IPS-18a (cell line): ENCODE results near the gene FLT1.

ENCODE experiments used
- H3K27ac ChIP-seq: one replicate; pipeline ENCODE4 v1.5.1; 2013; ENCODE audit warnings: low read length
- H3K27me3 ChIP-seq: one replicate; pipeline ENCODE4 v1.6.1; 2013; ENCODE audit warnings: mild to moderate bottlenecking, low read length; ENCODE audit not compliant: control insufficient read depth, insufficient read depth
- H3K36me3 ChIP-seq: one replicate; pipeline ENCODE4 v1.6.1; 2013; ENCODE audit warnings: low read depth, low read length; ENCODE audit not compliant: control insufficient read depth
- H3K4me1 ChIP-seq: one replicate; pipeline ENCODE4 v1.6.1; 2013; ENCODE audit warnings: low read depth, low read length; ENCODE audit not compliant: control insufficient read depth
- H3K4me3 ChIP-seq: one replicate; pipeline ENCODE4 v1.5.1; 2013; ENCODE audit warnings: low read length
- H3K9ac ChIP-seq: one replicate; pipeline ENCODE4 v1.6.1; 2013; ENCODE audit warnings: mild to moderate bottlenecking, low read length, moderate library complexity
- H3K9me3 ChIP-seq: one replicate; pipeline ENCODE4 v1.6.1; 2013; ENCODE audit warnings: low read depth, low read length; ENCODE audit not compliant: control insufficient read depth

The FLT1 gene

DNA sequence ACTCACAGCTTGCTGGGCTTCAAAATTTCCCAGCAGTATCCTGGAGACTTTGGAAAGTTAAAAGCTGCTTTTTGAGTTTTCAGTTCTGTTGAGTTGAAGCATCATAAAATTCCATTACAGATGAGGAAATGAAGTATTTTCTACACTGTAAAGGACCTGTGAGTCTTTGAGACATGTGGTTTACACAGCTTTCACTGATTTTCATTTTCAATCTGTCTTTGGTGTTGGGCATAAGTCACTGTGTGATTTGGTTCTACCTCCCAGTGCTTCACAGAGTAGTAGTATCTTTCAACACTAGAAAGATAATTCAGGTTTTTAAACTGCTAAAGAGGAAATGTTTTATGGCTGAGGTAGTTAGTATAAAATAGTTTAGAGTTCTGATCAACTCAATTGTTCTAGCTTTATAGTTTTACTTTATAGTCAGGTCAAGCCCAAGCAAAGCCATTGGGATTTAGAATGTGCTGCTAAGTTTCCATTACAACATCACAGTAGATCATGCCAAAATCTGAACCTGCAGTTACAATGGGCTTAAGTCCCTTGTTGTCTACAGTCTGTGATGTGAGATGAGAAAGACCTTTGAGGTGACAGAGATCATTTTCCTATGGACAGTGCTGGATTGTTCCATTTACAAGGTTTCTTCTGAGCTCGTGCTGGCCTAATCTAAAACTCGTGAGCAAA lies 161.6 kb downstream of the FLT1 start:
- Histone ChIP-seq H3K36me3 (peaks cover 33% of the 10 kb centered on the region), H3K4me3 (no peak overlapping the region), H3K27ac (no peak overlapping the region), H3K9me3 (no peaks in the 10 kb centered on the region), H3K27me3 (no peaks in the 10 kb centered on the region), H3K9ac (no peak overlapping the region), H3K4me1 (no peaks in the 10 kb centered on the region)

DNA sequence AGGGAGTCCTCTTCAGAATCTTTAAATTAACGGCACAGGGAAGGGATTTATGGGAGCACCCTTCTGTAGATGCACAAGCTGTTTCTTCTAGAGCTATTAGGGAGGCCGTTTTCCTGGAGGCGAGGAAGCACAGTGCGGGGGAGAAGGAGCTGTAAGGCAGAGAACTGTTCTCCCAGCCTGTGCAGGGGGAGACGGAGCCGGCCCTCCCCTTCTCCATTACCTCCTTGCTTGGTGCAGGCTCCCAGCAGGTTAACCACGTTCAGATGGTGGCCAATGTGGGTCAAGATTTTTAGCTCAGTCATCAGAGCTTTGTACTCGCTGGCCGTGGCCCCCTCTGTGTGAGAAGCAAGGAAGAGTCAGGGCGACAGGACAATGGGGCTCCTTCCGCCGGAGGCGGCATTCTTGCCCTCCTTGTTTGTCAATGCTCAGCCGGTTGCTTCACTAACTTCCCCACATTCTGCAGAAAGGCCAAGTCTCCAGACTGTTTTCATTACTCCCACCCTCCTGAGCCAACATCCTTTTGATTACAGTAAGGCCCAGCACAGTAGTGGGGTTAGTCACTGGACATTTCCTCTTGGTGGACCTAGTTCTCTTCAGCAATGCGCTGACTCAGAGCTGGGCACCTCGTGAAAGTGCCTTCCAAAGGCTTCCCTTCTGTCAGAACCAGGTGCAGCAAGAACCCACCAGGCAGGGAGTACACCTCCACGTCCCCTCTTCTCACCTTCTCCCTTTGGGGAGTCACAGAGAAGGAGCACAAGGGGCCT lies 165.4 kb downstream of the FLT1 start:
- no peaks in the 10 kb centered on the region for H3K4me1 ChIP-seq
- no peak overlapping the region for H3K27ac ChIP-seq
- H3K27me3 ChIP-seq: no peaks in the 10 kb centered on the region
- H3K36me3 ChIP-seq: peaks cover 26% of the 10 kb centered on the region
- no peak overlapping the region for H3K4me3 ChIP-seq
- no peak overlapping the region for H3K9ac ChIP-seq
- H3K9me3 ChIP-seq: no peaks in the 10 kb centered on the region

DNA sequence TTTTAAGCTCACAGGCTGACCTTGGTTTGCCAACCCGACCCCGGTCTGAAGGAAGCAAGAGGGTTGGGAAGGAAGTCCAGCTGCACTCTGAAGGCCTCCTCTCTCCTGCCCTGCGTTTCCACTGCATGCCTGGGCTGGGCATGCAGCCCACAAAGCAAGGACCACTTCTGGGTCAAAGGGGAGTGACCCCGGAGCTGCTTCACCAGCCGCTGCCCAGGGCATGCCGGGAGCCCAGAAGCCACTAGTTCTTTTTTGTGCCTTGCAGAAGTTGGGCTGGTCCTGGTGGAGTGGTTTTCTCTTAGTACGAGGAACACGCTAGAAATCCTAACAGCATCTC lies 166.7 kb downstream of the FLT1 start:
- Histone ChIP-seq H3K36me3 (peaks cover 14% of the 10 kb centered on the region), H3K4me3 (no peak overlapping the region), H3K27ac (no peak overlapping the region), H3K9ac (no peak overlapping the region), H3K27me3 (no peaks in the 10 kb centered on the region), H3K4me1 (no peaks in the 10 kb centered on the region), H3K9me3 (no peaks in the 10 kb centered on the region)

DNA sequence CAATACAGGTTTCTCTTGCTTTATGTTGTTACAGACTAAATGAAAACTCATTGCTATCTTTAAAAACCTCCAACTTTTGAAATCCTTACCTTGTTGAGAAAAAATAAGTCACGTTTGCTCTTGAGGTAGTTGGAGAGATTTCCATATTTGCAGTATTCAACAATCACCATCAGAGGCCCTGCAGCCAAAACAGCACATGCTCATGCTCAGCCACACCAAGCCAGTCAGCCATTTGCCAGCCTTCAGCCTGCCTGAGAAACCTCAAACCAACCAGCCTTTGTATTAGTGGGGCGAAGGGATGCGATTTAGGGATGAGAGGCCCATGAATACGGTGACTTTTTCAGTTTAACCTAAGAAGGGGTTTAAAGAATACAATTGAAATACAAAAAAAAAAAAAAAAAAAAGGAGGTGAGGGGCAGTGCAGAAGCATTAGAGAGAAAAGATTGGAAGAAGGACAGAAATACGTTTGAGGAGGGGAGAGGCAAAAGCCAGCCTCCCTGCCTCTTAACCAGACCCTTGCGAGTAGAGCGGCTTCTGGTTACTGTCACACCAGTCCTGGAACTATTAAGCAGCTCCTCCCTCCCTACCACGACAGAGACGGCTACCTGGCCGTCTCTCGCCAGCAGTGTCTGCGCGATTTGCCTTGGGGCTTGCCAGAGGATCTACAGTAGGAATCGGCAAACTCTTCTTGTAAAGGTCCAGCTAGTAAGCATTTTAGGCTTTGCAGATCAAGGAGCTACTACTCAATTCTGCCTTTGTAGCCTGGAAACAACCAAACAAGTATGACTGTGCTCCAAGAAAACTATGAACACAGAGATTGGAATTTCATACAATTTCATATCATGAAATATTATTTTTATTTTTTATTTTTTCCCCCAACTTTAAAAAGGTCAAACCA lies 167.3 kb downstream of the FLT1 start:
- no peaks in the 10 kb centered on the region for H3K9me3 ChIP-seq
- H3K27me3 ChIP-seq: no peaks in the 10 kb centered on the region
- H3K4me3 ChIP-seq: no peak overlapping the region
- no peaks in the 10 kb centered on the region for H3K4me1 ChIP-seq
- no peak overlapping the region for H3K9ac ChIP-seq
- H3K36me3 ChIP-seq: peaks cover 8% of the 10 kb centered on the region
- no peak overlapping the region for H3K27ac ChIP-seq

DNA sequence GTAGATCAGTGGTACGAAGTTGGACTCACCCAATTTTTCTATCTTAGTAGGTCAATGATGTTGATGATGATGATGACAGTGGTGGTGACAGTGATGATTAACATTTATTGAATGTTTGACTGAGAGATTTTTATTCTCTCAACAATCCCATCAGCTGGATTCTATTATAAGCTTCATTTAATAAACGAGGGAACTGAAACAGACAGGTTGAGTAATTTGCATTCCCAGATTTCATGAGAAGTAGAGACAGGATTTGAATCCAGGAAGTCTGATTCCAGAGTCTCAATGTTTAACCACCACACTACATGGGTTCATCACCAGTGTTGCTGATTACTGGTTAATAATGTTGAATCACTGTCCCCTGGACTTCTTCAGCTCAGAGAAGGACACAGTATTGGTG lies 168.9 kb downstream of the FLT1 start:
- Histone ChIP-seq H3K27me3 (no peaks in the 10 kb centered on the region), H3K27ac (no peak overlapping the region), H3K9me3 (no peaks in the 10 kb centered on the region), H3K9ac (no peak overlapping the region), H3K4me3 (no peak overlapping the region), H3K4me1 (no peaks in the 10 kb centered on the region), H3K36me3 (peaks cover 6% of the 10 kb centered on the region)

DNA sequence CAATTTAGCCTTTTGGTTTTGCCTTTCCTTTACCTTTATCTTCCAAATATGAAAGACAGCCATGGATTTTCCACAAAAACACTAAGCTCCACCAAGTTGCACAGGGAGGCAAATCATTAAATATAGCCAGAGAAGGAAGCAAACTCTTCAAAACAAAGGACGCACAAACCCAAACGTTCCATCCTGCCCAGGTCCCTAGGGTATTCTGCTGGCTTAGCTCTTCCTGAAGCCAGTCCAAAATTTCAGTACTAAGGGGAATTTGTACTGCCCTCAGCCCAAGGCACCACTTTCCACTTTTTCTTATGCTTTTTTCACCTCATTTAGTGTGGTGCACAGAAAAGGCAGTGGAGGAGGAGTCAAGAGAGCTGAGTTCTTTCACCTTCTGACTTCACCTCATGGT lies 169.9 kb downstream of the FLT1 start:
- Histone ChIP-seq H3K4me1 (no peaks in the 10 kb centered on the region), H3K4me3 (no peak overlapping the region), H3K9ac (no peak overlapping the region), H3K9me3 (no peaks in the 10 kb centered on the region), H3K36me3 (peaks cover 10% of the 10 kb centered on the region), H3K27ac (no peak overlapping the region), H3K27me3 (no peaks in the 10 kb centered on the region)

DNA sequence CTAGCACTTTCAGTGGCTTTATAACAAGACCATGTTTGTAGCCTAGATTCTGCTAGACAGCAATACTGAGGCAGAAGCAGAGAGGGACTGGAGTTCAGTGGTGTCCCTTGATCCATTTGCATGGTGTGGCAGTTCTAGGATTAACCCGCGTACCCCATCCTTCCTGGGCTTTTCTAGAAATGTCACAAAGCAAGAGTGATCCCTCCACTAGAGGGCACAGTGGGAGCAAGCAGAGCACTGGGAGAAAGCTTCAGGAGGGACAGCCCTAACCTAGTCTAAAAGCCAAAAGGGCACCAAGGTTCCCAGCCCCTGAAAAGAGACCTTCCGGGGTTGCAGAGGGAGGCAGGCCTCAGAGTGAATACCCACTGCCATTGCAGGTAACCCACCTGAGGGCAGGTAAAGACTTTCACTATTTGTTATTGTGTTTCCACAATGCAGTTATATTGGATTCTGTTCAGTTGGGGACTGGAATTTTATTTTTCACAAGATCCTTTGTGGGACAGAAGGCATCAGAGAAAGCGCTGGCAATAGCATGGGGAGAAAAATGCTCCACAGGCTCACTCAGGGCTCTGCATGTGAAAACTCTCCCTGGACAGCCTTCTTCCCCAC lies 170.6 kb downstream of the FLT1 start:
- Histone ChIP-seq H3K9ac (no peak overlapping the region), H3K27ac (no peak overlapping the region), H3K4me1 (no peaks in the 10 kb centered on the region), H3K9me3 (no peaks in the 10 kb centered on the region), H3K4me3 (no peak overlapping the region), H3K27me3 (no peaks in the 10 kb centered on the region), H3K36me3 (peaks cover 13% of the 10 kb centered on the region)

DNA sequence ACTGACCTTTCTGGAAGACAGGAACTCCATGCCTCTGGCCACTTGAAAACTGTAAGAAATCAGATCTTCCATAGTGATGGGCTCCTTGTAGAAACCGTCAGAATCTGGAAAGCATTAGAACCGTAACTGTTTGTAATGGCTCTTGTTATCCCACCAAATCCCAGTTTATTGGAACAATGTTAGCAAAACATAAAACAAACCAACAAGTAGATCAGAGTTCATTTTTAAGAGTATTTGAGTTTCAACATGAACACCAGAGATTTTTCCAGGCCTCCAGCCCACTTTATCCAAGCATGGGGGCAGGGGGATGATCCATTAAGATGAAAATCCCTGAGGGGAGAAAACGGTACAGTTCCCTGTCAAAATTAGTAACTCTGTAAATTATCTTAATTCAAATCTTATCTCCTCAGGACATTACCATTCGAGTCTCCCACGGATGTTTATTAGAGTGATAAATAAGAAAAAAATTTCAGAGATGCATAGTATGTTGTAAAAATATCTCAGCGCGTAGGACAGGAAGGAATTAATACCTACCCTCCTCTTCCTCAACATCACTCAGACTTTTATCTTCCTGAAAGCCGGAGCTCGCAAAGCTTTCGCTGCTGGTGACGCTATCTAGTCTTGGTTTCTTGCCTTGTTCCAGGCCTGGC lies 172.5 kb downstream of the FLT1 start:
- H3K9ac ChIP-seq: no peak overlapping the region
- no peaks in the 10 kb centered on the region for H3K27me3 ChIP-seq
- H3K9me3 ChIP-seq: no peaks in the 10 kb centered on the region
- no peak overlapping the region for H3K27ac ChIP-seq
- no peak overlapping the region for H3K4me3 ChIP-seq
- no peaks in the 10 kb centered on the region for H3K4me1 ChIP-seq
- peaks cover 16% of the 10 kb centered on the region for H3K36me3 ChIP-seq

DNA sequence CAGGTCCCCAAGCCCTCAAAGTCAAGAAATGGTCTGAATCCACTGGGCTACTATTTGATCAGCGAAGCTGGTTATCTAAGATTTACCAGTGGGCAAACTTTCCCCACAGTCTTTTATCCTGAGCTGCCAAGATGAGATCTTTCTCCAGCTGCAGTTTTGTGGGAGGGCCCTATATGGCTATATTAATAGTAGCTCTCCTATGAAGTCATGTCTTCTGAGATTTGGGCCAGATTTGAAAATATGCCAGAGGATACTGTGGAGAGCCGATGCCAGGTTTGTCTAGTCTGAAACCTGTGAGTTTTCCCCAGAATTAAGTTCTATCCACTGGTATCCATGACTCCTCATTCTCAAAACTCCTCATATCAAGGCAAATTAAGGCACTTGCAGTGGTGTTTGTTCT lies 173.2 kb downstream of the FLT1 start:
- H3K4me1 ChIP-seq: no peaks in the 10 kb centered on the region
- H3K27ac ChIP-seq: no peak overlapping the region
- no peaks in the 10 kb centered on the region for H3K9me3 ChIP-seq
- H3K4me3 ChIP-seq: no peak overlapping the region
- H3K9ac ChIP-seq: no peak overlapping the region
- no peaks in the 10 kb centered on the region for H3K27me3 ChIP-seq
- H3K36me3 ChIP-seq: peaks cover 16% of the 10 kb centered on the region

DNA sequence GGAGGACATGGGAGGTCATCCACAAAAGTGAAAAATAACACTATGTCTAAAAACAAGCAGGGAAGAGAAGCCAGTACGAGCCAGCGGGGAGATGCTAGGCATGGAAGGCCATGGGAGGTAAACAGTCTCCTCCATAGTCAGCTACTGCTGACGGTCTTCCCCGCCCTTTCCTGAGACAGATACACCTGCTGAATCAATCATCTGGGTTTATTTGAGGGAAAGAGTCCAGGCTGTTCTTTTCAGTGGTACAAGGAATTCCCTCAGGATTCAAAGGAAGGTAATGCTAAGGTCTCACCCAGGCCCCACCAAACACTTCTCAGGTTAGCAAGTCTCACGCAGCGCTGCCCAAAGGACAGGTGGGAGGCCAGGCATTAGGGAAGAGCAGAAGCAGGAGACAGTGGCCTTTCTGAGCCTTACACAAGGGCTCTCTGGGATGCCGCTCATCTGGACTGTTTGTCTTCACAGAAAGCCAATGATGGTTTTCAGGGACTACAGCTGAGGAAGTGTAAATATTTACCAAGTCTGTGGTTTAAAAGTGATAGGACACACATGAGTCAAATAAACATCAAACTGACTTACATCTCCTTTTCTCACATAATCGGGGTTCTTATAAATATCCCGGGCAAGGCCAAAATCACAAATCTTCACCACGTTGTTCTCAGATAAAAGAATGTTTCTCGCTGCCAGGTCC lies 173.9 kb downstream of the FLT1 start:
- peaks cover 16% of the 10 kb centered on the region for H3K36me3 ChIP-seq
- H3K9me3 ChIP-seq: no peaks in the 10 kb centered on the region
- no peak overlapping the region for H3K27ac ChIP-seq

More for the DNA sequence above, 173.9 kb downstream of the FLT1 start:
- Histone ChIP-seq H3K4me3 (no peak overlapping the region), H3K9ac (no peak overlapping the region), H3K4me1 (no peaks in the 10 kb centered on the region), H3K27me3 (no peaks in the 10 kb centered on the region)
